ENCODE results near the gene SESTD1.

GRCh38 chr2:179233626-179234430, 30.8 kb downstream of the SESTD1 start:
- no peak for TF ChIP-seq CTCF (conservative IDR thresholded peaks at IDR 0.05; ENCODE audit: low read depth in 2 of 2)
- TF ChIP-seq REST (IDR thresholded peaks at IDR 0.05; ENCODE audit: unreplicated experiment) = no peak
- TF ChIP-seq EZH2 (IDR thresholded peaks at IDR 0.05; ENCODE audit: low read depth, unreplicated experiment) = no peak
